ENCODE results near the gene B4GALT4.
A peak's percentile ranks its signal among the peaks of the same experiment; 100 is the strongest.

B4GALT4 gene

GRCh38 chr3:119236756-119237155, 3.9 kb downstream of the B4GALT4 start:
- DNase-seq, result no peak

DNA sequence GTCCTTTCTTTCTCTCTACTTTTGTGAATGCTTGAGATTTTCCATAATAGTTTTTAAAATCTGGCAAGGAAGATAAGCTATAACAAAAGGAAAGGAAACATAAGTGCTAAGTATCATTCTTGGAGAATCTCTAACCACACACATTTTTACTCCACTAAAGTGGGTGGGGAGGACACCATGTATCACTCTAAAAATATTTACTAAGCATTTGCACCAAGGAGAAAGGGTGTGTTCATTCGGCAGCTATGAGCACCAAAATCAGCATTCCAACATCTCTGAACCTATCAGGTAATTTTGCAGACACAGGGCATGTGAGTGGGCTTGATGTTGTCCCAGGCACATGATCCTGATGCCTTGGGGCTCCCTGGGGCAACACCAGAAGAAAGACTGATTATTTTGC, 5.5 kb downstream of the B4GALT4 start:
- DNase-seq, result no peak

GRCh38 chr3:119234610-119235009, 6.1 kb downstream of the B4GALT4 start:
- DNase-seq, result no peak

DNA sequence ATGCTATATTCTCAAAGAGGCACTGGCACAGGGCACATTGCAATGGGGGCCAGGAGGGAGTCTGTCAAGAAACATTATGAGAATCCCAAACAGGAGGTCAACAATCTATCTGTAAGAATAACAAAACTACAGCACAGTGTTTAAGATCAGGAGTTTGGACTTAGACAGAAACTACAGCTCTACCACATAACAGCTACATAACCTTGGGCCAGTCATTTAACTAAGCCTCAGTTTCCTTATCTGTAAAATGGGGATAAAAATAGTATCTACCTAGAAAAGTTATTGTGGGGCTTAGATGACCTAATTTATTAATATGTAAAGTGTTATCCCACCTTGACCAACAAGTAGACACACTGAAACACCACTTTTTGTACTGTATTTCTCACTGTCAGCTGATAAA, 9.9 kb downstream of the B4GALT4 start:
- DNase-seq, result no peak

DNA sequence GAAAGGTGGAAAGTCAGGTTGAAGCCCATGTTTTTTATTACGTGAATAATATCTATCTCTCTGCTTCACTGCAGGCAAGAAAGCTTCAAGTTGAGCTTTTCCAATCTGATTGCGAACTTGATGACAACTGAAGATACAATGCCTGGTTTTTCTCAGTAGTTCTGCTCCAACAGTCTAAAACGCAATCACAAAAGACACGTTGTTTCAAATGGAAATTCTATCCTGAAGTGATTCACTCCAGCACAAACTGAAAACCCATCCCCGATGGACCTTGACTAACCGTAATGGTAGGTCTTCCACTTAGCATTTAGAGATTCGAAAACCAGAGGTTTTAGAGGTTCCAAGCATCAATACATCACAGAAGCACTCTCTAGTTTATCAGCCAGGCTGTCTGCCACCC, 10.6 kb downstream of the B4GALT4 start:
- no peak for DNase-seq

DNA sequence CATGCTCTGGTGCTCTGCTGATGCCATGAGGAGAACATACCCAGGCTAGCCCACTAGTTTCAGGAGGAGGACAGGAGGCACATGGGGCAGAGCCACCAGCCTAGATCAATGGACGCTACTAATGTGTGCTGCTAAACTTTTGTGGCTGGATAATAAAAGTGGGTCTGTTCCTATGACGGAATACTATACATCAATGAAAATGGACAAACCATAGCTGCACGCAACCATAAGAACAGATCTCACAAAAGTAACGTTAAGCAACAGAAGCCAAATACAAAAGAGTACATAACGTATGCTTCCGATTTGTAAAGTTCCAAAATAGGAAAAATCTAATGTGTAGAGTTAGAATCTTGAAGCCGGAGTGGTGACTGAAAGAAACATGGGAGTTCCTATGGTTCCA, 11.5 kb downstream of the B4GALT4 start:
- no peak for DNase-seq

DNA sequence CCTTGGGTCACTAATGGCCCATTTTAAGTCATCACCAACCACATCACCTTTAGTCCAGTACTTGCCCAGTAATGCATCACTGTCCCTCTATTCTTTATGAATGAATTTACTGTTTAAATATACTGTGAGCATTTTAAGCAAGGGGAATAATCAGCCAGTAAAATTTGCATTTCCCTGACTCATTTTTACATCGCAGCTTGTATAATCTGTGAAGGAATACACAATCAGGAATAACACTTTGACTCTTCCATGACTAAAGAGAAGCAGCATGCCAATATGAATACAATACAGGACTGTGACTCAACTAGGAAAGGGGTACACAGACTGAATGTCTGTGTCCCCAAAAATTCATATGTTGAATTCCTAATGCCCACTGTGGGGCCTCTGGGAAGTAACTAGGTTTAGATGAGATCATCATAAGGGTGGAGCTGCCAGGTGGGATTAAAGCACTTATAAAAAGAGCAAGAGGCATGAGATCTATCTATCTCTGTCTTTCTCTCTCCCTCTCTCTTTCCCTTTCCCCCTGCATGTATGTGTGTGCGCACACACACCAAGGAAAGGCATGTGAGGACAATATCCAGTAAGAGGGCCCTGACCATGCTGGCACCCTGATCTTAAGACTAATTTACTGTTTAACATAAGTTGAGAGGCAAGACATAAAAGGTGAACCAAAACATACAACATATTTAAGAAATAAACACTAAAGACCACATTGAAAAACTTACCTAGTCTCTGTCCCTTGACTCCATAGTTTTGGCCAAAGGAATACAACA, 12.1 kb downstream of the B4GALT4 start:
- DNase-seq, result no peak

DNA sequence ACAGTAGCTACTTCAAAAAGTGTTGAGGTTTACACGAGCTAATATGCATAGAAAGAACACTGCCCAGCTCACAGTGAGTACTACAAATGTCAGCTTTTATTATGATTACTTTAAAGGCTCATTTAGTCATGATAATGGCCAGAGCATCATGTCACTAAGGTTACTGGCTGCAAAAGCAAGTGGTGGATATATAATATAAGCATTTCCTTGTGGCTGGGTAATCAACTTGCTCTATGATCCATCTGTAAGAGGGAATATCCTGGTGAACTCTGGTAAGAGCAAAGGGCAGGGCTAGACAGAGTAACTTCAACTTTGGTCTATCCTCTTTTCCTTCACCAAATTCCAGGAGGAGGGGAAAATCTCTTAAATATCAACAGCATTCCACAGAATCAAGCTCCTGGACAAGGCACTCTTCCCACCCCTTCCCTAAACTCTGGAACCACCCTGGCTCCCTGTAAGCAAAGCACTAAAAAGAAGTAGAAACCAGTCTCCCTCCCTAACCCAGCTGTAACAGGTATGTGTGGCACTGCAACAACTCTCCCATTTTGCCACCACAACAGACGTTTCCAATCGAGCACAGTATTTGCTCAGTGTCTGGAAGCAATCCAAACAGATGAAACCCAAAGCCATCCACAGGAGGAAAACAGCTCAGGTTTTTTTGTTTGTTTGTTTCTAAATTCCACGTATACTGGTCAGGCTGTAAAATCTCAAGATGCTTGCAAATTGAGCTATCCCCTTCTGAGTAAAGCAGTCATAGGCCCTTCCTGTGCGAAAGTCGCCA, 13.4 kb downstream of the B4GALT4 start:
- peak; percentile 6 for DNase-seq

GRCh38 chr3:119225121-119225520, 15.6 kb downstream of the B4GALT4 start:
- DNase-seq, result no peak

DNA sequence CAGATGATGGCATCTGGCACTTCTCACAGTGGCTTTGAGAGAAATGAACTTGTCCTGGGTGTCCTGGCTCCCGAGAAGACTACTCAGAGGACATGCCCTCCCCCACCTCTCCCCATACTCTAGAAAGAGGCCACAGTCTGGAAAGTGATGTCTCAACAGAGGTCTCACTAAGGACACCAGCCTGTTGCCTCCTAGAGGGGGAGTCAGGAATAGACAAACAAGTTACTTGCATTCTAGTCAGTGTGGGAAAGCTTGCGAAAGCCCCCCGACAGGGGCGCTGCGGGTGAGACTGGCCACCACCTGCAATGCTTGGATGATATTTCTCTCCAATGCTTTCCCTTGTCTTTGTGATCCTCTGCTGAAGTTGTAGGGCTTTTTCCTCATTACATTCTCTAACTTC, 17.2 kb downstream of the B4GALT4 start:
- no peak for DNase-seq

- no peak for DNase-seq
These were observed 18.3 kb downstream of the B4GALT4 start for GRCh38 chr3:119222391-119222790.

DNA sequence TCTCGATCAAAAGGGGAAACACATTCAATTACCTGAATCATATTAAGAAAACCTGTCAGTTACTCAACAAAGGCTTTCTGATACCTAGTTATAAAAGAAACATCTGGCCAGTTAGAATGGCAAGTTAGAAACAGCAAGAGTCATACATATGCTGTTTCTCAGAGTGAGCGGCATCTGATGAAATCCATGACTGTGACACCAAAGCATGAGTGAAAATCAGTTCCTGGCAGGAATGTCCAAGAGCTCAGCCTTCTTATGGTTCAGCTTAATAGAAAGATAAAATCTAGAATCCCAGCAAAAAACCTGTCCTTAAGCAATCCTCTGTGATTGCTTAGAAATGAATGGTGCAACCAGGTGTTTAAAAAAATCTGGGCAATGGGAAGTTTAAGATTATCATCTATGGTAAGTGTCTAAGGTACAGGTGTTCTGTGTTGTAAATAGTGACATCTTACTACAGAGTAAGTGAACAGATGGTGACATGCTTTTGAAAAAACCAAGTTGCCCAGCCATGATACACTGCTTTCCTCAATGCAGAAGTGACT, 18.8 kb downstream of the B4GALT4 start:
- no peak for DNase-seq

DNA sequence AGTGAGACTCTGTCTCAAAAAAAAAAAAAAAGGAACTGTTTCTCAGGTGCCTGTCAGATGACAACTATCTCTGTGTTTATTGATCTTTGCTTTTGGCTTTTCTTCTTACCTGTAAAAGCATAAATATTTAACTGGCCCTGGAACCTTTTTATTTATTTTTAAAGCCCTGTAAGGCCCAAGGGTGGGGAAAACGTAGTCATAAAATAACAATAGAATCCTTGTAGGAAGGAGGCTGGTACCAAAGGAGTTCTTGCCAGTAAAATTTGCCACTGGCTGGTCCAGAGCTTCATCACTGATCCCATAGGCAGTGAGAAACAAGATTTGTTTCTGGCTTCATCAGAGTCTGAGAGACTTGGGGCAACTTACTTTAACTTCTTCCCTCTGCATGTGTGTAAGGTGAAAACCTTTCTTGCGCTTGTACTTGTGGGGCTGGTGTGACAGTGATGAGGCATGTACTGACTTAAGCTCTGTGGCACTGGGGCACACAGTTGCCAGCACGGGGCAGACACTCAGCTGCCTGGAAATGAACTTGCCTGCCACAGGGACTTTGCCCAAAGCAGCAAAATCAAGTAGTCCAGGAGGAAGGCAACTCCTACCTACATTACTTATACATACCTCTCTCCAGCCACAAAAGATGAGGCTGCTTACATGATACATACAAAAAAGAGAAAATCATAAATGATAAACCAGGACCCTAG, 19.6 kb downstream of the B4GALT4 start:
- no peak for DNase-seq

- DNase-seq, result no peak
These were observed 20.5 kb downstream of the B4GALT4 start for GRCh38 chr3:119220198-119220597.

- no peak for DNase-seq
These were observed 21.6 kb downstream of the B4GALT4 start for GRCh38 chr3:119219069-119219468.

DNA sequence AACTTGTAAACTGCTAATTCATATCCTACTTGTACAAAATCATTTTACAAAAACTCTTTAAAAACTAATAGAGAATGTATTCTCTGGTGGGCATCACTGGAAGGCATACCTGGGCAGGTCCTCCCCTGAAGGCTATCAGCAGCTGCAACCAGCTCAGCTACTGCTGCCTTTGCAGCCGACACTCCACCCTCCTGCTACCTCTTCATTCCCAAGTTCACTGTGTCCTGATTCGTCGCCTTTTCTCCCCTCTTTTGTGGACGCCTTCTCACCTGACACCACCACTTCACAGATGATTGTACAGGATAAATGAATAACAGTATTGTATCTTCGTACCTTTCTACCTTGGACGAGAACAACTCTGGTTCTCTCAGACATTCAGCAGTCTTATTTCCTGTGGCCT, 28.9 kb downstream of the B4GALT4 start:
- DNase-seq, result no peak

GRCh38 chr3:119211193-119211592, 29.5 kb downstream of the B4GALT4 start:
- no peak for DNase-seq

DNA sequence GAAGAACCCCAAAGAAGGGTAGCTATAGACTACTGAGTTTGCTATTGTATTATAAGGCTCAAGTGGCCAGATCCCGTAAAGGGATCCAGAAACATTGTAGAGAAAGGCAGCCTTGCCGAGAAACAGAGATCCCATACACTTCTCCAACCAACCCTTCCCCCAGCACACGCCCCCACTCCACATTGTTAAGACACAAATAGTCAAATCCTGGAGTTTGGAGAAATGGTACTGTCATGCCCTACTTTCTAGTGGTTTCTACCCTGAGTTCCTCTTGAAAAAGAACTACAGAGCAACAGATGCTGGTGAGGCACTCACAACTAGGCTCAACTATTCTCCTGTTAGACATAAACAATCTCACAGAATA, 33.2 kb downstream of the B4GALT4 start:
- no peak for DNase-seq

- no peak for DNase-seq
These were observed 33.8 kb downstream of the B4GALT4 start for GRCh38 chr3:119206611-119207511.

- no peak for DNase-seq
These were observed 35.0 kb downstream of the B4GALT4 start for GRCh38 chr3:119205685-119206084.

GRCh38 chr3:119205209-119205608, 35.5 kb downstream of the B4GALT4 start:
- no peak for DNase-seq

GRCh38 chr3:119195911-119196310, 44.8 kb downstream of the B4GALT4 start:
- no peak for DNase-seq

- DNase-seq, result no peak
These were observed 45.6 kb downstream of the B4GALT4 start for GRCh38 chr3:119195151-119195476.
